GM21515 (cell line): ENCODE data around the gene LHX3.

Experiments used
- ATAC-seq: cut with Tn5 transposase; IDR thresholded peaks from one replicate; pipeline ENCODE4 v1.9.1; 2021; ENCODE audit not compliant: unreplicated experiment

LHX3 gene

GRCh38 chr9:136178773-136179075 lies 26.2 kb downstream of the LHX3 start:
- no peak for ATAC-seq

DNA sequence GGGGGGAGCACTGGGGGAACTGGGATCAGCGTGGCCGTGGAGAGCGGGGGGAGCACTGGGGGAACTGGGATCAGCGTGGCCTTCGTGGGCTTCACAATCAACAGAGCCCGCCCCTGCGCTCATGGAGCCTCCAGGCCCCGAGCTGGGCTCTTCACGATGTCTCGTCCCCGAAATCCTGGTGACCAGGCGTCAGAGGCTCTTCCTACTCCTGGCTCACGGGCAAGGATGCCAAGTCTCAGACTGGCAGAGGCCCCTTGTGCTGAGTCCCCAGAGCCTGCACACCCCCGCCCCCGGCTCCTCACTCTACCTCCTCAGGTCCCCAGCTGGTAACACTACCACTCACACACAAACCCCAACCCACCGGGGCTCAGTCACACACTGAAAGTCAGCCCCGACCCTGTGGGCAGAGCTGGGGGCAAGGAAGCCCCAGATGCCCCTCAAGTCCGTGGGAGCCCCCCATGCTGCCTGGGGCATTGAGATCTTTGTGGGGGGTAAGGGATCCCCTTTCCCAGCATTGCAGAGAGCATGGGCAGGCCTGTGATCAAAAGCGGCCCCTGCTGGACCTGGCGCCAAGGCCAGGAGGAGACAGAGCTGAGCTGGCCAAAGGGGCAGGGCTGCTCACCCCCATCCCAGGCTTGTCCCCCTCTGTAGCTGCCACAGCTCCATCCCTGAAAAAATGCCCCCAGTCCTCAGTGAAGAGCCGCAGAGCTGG lies 26.7 kb downstream of the LHX3 start:
- ATAC-seq: no peak

GRCh38 chr9:136177224-136177623 lies 27.7 kb downstream of the LHX3 start:
- no peak for ATAC-seq

DNA sequence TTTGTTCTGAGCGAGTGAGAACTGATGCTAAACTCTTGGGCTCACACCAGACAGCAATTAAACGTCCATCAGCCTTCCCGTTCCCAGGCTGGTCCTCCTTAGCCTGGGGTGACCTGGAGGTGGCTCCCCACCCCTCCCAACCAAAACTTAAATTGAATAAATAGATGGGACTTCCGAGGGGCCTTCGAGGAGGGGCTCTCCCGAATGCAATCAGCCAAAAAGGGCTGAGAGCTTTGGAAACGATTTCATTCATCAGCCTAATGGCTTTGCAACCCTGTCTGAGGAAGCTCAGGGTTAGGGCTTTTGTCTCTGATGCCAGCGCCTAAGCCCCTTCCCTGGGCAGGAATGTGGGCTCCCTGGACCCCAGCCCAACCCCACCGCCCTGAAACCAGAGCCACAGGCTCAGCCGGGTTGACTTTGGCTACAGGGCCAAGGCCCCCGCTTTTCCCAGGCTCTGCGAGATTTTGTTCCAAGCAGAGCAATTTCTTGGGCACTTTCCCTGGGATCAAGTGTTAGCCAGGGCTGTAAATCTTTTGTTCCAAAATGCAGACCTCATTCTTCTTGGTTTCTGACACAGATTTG lies 29.2 kb downstream of the LHX3 start:
- ATAC-seq: no peak

- ATAC-seq: no peak
Measured at GRCh38 chr9:136174779-136175615, 29.9 kb downstream of the LHX3 start.

- ATAC-seq: no peak
Measured at GRCh38 chr9:136173648-136174290, 31.2 kb downstream of the LHX3 start.

DNA sequence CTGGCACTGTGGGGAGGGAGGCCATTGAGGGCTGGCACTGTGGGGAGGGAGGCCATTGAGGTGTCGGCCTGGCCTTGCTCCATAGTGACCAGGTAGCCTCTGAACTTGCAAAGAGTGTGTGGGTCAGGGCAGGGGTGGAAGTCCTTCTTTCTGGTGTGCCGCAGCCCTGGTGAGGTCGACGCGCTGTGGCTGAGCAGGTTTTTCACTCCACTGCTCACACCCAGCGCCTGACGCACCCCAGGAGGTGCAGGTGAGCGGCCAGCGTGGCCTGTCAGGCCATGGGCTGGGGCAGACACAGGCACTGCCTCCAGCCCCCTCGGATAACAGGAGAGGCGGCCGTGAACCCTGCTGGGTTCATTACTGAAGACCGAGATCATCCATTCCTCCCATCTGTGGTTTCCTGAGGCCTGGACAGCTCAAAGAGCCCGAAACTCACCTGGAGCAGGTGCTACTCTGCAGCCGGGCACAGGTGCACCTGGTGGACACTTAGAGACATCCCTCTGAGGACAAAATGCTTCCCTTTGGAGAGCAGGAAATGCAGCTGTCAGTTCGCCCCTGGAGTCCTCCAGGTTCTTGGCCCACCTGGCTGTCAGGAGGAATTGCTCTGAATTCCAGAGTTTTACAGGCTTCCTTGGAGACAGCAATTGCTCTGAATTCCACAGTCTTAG lies 32.4 kb downstream of the LHX3 start:
- ATAC-seq: no peak

GRCh38 chr9:136171801-136172411 lies 33.0 kb downstream of the LHX3 start:
- ATAC-seq: no peak

DNA sequence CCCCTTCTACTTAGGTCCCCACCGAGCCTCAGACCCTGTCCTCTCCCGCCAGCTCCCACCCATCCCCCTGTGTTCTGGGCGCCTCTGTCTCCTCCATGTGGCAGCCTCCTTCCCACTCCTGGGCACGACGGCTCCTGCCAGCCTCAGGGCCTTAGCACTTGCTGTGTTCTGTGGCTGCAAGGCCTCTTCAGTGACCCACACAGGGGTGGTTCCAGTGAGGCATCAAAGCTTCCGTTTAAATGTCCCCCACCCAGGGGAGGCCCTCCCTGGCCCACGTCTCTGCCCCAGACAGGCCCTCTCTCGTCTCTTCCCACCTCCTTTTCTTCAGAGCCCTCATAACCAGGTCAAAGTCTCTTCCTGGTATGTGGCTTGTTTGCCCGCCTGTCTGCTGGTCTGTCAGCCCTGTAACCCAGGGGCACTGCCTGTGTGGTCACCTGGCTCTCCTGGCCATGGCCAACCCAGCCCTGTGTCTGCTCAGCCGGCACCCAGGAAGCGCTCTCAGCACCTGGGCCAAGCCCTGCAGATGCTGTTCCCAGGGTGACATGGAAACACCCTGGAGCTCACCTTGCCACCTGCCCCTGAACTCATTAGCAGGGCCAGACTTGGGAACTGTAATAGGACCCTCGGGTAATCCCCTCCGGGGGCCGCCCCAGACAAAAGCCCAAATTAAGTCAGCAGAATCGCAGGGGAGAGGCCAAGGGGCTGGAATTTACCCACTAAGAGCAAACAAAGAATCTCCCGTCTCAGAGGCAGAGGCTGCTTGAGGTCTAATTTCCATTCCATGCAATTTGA lies 33.7 kb downstream of the LHX3 start:
- no peak for ATAC-seq

DNA sequence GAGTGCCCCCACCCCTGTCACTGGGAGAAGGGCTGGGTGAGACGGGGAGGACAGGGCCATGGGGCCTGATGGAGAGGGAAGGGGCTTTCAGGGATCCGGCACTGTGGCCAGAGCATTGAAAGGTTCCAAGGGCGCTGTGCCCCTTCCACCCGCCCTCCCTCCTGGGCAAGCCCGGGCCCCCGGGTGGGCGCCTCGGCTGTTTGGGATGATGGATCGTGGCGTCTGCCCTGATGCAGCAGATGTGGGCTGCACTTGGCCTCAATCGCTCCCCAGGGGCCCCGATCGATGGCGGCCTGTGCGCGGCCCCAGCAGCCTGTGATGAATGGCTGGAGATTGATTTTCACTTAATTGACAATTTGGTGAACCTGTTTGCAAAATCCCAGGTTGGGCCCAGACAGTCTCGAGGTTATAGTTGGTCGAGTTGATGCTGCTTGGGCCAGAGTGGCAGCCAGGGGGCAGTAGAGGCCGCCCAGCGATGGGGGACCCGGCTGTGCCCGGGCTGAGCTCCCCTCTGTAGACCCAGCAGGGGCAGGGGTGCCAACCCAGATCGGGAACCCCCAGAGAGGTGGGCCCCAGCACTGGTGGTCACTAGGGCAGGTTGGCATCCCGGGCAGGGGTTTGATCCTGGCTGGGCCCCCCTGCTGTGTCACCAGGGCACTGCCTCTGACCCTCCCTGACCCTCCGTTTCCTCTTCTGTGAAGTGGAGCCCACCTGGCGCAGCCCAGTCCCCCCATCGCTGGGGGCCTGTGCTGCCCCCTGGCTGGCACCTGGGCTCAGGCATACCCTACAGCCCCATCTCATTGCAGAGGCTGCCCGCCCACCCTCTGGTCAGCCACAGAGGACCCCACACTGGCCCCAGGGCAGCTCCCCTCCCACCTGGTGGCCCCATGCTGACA lies 34.7 kb downstream of the LHX3 start:
- ATAC-seq: no peak

- ATAC-seq: no peak
Measured at GRCh38 chr9:136169495-136169894, 35.4 kb downstream of the LHX3 start.

- ATAC-seq: no peak
Measured at GRCh38 chr9:136163248-136163850, 41.6 kb downstream of the LHX3 start.

GRCh38 chr9:136160995-136161610 lies 43.8 kb downstream of the LHX3 start:
- no peak for ATAC-seq

GRCh38 chr9:136160381-136160841 lies 44.5 kb downstream of the LHX3 start:
- no peak for ATAC-seq

GRCh38 chr9:136159851-136160250 lies 45.1 kb downstream of the LHX3 start:
- no peak for ATAC-seq

DNA sequence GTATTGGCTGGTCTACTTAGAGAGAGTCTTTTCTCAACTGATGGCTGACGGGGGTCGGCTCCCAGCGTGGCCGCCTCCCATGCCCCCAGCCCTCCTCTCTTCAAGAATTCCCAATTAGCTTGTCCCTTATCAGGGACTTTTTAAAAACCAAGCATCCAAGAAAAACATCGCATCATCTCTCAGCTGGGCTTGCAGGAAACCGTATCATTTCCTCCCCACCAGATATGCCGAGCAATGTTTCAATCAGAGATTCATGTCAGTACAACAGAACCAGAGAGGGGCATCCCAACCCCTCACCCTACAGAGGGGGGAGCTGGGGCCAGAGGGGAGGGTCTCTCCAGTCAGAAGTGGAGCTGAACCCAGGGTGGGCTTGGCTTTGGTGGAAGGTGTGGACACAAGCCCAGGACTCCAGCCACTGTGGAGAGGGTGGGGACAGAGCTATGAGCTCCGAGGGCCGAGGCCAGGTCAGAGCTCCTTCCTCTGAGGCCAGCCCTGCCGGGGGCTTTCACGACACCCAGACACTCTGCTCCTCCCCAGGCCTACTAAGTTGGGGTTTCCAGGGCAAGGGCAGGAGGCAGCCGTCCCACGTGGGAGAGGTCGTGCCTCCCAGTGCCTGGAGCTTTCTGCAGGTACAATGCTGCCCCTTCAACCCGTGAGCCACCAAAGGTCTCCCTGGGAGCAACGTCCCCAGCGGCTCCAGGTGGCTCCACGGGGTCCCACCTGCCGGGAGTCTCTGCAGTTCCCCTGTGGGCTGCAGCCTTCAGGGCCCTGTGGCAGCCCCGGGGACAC lies 47.3 kb downstream of the LHX3 start:
- ATAC-seq: no peak
